OCI-M2 (cell line): ENCODE data around the gene PRR5L.
"Not testable (repeated sequence)": the region's sequence is repeated elsewhere in the genome, so short reads cannot be mapped to it uniquely, and the experiment has no call there.

Experiments used
- DNase-seq: peaks from one replicate; lab custom pipeline; 2025; ENCODE audit not compliant: unreplicated experiment; lab: John Stamatoyannopoulos, UW

PRR5L gene

GRCh38 chr11:36490026-36490806, 194.1 kb downstream of the PRR5L start:
- no peak for DNase-seq

- no peak for DNase-seq
Measured at GRCh38 chr11:36492724-36493304, 196.7 kb downstream of the PRR5L start.

GRCh38 chr11:36493332-36493731, 197.2 kb downstream of the PRR5L start:
- DNase-seq, result no peak

- DNase-seq, result no peak
Measured at GRCh38 chr11:36498721-36499120, 202.6 kb downstream of the PRR5L start.

- no peak for DNase-seq
Measured at GRCh38 chr11:36499315-36499714, 203.2 kb downstream of the PRR5L start.

GRCh38 chr11:36500315-36500721, 204.2 kb downstream of the PRR5L start:
- no peak for DNase-seq

GRCh38 chr11:36501236-36501635, 205.1 kb downstream of the PRR5L start:
- no peak for DNase-seq

- DNase-seq, result no peak
Measured at GRCh38 chr11:36507824-36508489, 211.9 kb downstream of the PRR5L start.

GRCh38 chr11:36508743-36509142, 212.7 kb downstream of the PRR5L start:
- no peak for DNase-seq

GRCh38 chr11:36509201-36509639, 213.1 kb downstream of the PRR5L start:
- DNase-seq, result peak; percentile 28

- DNase-seq, result peak; percentile 57
Measured at GRCh38 chr11:36509694-36510593, 213.9 kb downstream of the PRR5L start, which contains the start of gene TRAF6. TSS of gene TRAF6 (minus strand) at chr11:36510272. CDS start at chr11:36501515, 8,757 bp downstream.

GRCh38 chr11:36510594-36510942, 214.5 kb downstream of the PRR5L start:
- no peak for DNase-seq

GRCh38 chr11:36511062-36511461, 215.0 kb downstream of the PRR5L start:
- not testable (repeated sequence) for DNase-seq

- no peak for DNase-seq
Measured at GRCh38 chr11:36512016-36512415, 215.9 kb downstream of the PRR5L start.

GRCh38 chr11:36513965-36514364, 217.9 kb downstream of the PRR5L start:
- no peak for DNase-seq
